GM12891 (cell line): ENCODE measurements around the gene ITGA1.

Experiments used
- PAX5 ChIP-seq: IDR thresholded peaks from 2 replicates; pipeline ENCODE4 v1.6.1; 2011; ENCODE audit warnings: low read length, moderate library complexity, mild to moderate bottlenecking; ENCODE audit not compliant: insufficient read depth, severe bottlenecking
- POLR2A ChIP-seq: IDR thresholded peaks from 2 replicates; pipeline ENCODE4 v1.6.1; 2011; ENCODE audit warnings: low read depth, low read length, control low read depth
- TAF1 ChIP-seq: IDR thresholded peaks from 2 replicates; pipeline ENCODE4 v1.6.1; 2011; ENCODE audit warnings: low read depth, low read length, control low read depth

- TF ChIP-seq POLR2A = no peak
- TF ChIP-seq PAX5 = no peak
- TF ChIP-seq TAF1 = no peak
Observed at GRCh38 chr5:52867809-52868208, 80.1 kb downstream of the ITGA1 start.
